Measurements from ENCODE around the gene LMAN2. TPM values are rescaled to one million over a fixed set of nuclear protein-coding genes. Genes with fewer than 3 reads are reported as not detected.

The LMAN2 gene
- total RNA-seq, 2 donors from 2014 or later = 136 to 150 TPM

DNA sequence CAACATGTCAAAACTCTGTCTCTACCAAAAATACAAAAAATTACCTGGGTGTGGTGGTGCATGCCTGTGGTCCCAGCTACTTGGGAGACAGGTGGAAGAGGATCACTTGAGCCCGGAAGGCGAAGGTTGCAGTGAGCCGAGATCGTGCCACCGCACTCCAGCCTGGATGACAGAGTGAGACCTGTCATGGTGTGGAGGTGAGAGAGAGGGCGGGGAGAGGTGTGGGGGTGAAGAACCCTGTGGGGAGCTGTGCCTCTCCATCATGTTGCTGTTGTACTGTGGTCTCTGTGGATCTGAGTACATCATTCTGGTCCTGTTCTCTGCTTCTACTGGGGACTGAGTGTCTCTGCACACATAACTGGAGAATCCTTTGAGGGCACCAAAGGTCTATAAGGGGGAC lies 21.4 kb upstream of the LMAN2 start:
- H3K27me3 Mint-ChIP-seq = no peaks in the 10 kb centered on the region
- ATAC-seq (peak in 1 of 2 donors; percentile 35), DNase-seq (ENCODE audit: low spot score) (no peak)
- H3K36me3 Mint-ChIP-seq = peaks cover 6% of the 10 kb centered on the region
- H3K4me3 Mint-ChIP-seq = no peak overlapping the region
- H3K4me1 Mint-ChIP-seq (ENCODE audit: low read depth in 2 of 2) = peaks cover 18 to 25% of the 10 kb centered on the region in 2 donors
- H3K27ac Mint-ChIP-seq = peak overlapping the region; percentile 53 to 78
- H3K9me3 Mint-ChIP-seq = no peaks in the 10 kb centered on the region

DNA sequence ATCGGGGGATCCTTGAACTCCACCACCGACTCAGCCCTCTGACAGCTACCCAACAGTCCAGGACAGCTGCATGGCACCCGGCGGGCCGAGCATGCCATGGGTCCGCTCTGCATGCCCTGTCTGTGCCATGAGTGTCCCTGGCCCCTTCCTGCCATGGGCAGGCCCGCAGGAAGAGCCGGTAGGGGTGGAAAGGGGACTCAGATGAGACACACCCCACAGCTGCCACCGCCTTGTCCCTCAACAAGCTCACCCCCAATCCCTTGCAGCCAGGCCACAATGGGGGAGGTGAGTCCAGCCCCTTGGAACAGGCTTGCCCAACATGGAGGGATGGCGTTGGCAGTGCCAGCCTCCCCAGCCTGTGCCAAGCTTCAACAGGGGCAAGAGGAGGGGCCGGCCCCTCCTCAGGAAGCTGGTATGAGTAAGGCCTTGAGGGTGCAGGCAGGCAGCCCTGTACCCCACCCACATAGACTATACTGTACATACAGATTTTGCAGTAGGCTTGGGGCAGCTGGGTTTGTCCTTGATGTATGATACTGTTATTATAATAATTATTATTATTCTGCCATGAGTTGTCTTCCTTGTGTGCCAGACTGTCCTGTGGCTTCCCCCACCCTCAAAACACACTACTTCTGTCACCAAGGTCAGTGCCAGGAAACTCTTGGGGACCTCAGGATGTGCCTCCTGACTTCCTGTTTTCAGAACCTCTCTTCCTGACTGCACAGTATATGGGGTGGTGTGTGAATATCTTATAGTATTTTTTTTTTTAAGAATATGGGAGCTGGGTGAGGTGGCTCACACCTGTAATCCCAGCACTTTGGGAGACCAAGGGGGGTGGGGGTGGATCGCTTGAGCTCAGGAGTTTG lies 20.8 kb upstream of the LMAN2 start:
- H3K9me3 Mint-ChIP-seq = no peaks in the 10 kb centered on the region
- DNase-seq (ENCODE audit: low spot score) = no peak

DNA sequence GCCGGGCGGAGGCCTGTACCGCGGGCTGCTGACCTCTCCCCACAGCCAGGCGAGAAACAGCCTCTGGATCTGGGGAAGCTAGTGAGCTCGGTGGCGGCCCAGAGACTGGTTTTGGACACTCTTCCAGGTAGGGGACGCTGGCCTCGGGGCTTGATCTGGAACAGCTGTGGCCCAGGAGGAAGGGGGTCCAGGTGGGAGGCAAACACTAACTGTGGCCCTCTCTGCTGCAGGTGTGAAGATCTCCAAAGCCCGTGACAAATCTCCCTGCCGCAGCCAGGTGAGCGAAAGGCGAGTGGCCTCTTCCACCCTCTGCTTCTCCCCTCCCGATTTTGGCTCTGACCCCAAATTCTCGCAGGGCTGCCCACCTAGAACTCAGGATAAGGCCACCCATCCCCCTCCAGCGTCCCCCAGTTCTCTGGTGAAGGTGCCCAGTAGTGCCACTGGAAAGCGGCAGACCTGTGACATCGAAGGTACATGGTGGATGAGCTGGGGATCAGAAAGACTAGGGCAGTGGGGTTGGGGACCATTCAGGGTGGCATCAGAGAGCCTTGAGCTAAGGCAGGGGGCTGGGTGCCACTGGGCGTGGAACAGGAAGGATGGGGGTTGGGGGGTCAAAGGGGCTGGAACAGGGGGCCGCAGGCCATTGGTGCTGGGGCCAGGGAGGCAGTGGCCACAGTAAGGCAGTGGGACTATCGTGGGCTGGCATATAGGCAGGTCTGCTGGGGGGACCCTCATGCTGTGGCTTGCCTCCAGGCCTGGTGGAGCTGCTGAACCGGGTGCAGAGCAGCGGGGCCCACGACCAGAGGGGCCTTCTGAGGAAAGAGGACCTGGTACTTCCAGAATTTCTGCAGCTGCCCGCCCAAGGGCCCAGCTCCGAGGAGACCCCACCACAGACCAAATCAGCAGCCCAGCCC lies 19.9 kb upstream of the LMAN2 start:
- H3K4me1 Mint-ChIP-seq (ENCODE audit: low read depth in 2 of 2) = peaks cover 18 to 25% of the 10 kb centered on the region in 2 donors
- no peak overlapping the region for H3K4me3 Mint-ChIP-seq
- no peak for ATAC-seq
- H3K27me3 Mint-ChIP-seq = no peaks in the 10 kb centered on the region
- H3K36me3 Mint-ChIP-seq = peaks cover 6% of the 10 kb centered on the region
- DNase-seq (ENCODE audit: low spot score) = no peak
- H3K9me3 Mint-ChIP-seq = no peaks in the 10 kb centered on the region
- peak overlapping the region in 1 of 2 donors; percentile 53 for H3K27ac Mint-ChIP-seq

More for the DNA sequence above, 20.8 kb upstream of the LMAN2 start:
- peak in 1 of 2 donors; percentile 71 for ATAC-seq
- Mint-ChIP-seq H3K36me3 (peaks cover 6% of the 10 kb centered on the region), H3K27ac (peak overlapping the region; percentile 53 to 78), H3K4me3 (peak overlapping the region; percentile 24), H3K27me3 (no peaks in the 10 kb centered on the region), H3K4me1 (ENCODE audit: low read depth in 2 of 2) (peaks cover 18 to 25% of the 10 kb centered on the region in 2 donors)

DNA sequence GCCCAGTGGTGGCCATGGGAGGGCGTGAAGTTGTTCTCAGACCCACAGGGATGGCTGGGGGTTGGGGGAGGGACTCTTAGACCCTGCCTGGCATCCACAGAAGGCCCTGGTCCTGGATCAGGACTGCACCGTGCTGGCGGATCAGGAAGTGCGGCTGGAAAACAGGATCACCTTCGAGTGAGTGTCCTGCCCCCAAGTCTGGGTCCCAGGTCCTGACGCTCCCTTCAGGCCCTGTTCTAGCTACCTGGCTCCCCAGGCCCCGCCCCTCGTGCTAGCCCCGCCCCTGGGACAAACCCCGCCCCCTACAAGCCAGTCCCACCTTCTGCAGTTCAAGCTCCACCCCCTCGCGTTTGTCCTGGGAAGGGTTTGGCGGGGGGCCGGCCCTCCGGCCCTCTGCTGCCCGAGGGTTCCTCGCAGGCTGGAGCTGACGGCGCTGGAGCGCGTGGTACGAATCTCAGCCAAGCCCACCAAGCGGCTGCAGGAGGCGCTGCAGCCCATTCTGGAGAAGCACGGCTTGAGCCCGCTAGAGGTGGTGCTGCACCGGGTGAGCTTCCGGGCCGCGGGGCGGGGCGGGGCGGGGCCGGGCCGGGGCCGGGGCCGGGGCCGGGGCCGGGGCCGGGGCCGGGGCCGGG lies 19.1 kb upstream of the LMAN2 start:
- DNase-seq (ENCODE audit: low spot score) (peak; percentile 71), ATAC-seq (peak in 1 of 2 donors; percentile 91)
- Mint-ChIP-seq H3K27me3 (no peaks in the 10 kb centered on the region), H3K9me3 (no peaks in the 10 kb centered on the region), H3K36me3 (peaks cover 6% of the 10 kb centered on the region), H3K4me3 (no peak overlapping the region), H3K27ac (no peak overlapping the region), H3K4me1 (ENCODE audit: low read depth in 2 of 2) (peaks cover 20 to 27% of the 10 kb centered on the region in 2 donors)

GRCh38 chr5:177369645-177370440 lies 18.4 kb upstream of the LMAN2 start:
- Mint-ChIP-seq H3K4me3 (no peak overlapping the region), H3K36me3 (peaks cover 6% of the 10 kb centered on the region), H3K27ac (peak overlapping the region; percentile 62 to 76), H3K9me3 (no peaks in the 10 kb centered on the region), H3K4me1 (ENCODE audit: low read depth in 2 of 2) (peaks cover 22 to 33% of the 10 kb centered on the region in 2 donors), H3K27me3 (no peaks in the 10 kb centered on the region)
- DNase-seq (ENCODE audit: low spot score) (no peak), ATAC-seq (no peak)

DNA sequence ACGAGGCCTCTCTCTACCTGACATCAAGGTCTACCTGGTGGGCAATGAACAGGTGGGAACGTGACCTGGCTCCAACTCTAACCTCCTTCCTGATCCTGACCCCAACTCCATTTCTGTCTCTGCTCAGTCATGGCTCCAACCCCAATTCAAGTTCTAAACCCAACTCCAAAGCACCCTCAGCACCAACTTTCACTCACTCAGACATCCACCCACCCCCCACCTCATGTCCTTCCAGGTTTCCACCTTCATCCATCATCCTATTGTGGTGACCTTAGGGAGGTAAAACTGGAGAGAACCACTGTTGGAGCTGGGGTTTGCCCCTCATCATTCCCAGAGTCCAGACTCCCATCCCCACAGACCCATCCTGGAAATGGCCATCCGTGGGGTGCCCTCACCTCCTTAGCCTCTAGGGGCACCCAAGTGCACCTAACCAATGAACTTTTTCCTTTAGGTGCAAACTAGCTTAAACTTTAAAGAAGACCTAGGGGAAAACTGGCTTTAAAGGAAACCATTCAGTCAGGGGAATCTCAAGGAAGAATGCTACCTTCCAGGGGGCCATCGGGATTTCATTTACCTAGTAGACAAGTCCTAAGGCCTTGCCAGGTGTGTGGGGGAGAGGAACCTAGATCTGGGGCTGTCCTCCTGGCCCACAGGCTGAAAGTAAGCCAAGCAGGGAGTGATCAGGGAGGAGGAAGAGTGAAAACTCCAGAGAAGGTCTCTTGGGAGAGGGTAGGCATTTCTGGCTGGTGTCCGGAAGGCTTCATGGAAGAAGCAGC lies 17.6 kb upstream of the LMAN2 start:
- no peaks in the 10 kb centered on the region for H3K9me3 Mint-ChIP-seq
- H3K27ac Mint-ChIP-seq = peak overlapping the region; percentile 62 to 76
- peaks cover 6% of the 10 kb centered on the region for H3K36me3 Mint-ChIP-seq
- peaks cover 30 to 40% of the 10 kb centered on the region in 2 donors for H3K4me1 Mint-ChIP-seq (ENCODE audit: low read depth in 2 of 2)
- H3K27me3 Mint-ChIP-seq = no peaks in the 10 kb centered on the region
- H3K4me3 Mint-ChIP-seq = no peak overlapping the region
- ATAC-seq (no peak), DNase-seq (ENCODE audit: low spot score) (no peak)

DNA sequence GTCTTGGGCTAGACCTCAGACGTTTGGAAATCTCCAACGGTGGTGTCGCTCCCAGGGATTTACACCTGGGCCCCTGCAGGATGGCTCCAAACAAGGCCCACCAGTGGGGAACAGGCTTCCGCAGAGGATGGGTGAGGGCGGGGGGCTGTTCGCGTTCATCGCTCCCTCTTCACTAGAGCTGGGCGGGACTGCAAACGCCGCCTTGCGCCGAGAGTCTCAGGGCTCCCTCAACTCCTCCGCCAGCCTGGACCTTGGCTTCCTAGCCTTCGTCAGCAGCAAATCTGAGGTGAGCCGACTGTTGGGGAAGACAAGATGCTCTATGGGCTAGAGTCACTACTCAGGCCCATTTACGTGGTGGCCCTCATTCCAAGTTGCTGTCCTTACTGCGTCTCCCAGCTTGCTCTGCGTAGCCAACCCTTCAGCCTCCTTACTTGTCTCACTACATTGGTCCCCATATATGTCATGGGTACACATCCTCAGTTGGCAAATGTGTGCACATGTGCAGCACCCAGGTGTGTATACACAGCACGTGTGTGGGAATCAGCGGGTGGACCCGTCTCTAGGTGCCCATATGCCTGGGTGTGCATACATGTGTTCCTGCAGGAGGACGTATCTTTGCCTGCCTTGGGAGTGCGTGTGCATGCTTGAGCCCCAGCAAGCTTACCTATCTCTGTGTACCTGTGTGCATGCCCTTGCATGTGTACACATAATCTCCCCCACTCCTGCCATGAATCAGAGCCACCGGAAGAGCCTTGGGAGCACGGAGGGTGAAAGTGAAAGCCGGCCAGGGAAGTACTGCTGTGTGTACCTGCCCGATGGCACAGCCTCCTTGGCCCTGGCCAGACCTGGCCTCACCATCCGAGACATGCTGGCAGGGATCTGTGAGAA lies 16.8 kb upstream of the LMAN2 start:
- no peak for DNase-seq (ENCODE audit: low spot score)
- no peak overlapping the region for H3K4me3 Mint-ChIP-seq
- H3K27me3 Mint-ChIP-seq = no peaks in the 10 kb centered on the region
- H3K36me3 Mint-ChIP-seq = peaks cover 6% of the 10 kb centered on the region
- H3K27ac Mint-ChIP-seq = peak overlapping the region in 1 of 2 donors; percentile 76
- no peak for ATAC-seq
- peaks cover 38 to 42% of the 10 kb centered on the region in 2 donors for H3K4me1 Mint-ChIP-seq (ENCODE audit: low read depth in 2 of 2)
- H3K9me3 Mint-ChIP-seq = no peaks in the 10 kb centered on the region

DNA sequence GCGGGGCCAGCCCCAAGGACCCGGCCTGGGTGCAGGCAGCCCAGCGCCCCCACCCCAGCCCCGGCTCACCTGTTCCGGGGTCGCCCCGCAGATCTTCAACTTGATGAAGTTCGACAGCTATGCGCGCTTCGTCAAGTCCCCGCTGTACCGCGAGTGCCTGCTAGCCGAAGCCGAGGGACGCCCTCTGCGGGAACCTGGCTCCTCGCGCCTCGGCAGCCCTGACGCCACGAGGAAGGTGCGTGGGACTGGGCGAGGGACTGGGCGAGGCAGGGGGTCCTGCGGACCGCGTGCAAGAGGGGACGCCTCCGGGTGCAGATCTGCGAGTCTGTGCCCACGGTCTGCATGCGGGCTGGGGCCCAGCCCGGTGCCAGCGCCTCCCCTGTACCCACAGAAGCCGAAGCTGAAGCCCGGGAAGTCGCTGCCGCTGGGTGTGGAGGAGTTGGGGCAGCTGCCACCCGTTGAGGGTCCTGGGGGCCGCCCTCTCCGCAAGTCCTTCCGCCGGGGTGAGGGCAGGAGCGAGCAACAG lies 15.9 kb upstream of the LMAN2 start:
- DNase-seq (ENCODE audit: low spot score) = no peak
- no peak for ATAC-seq
- no peak overlapping the region for H3K27ac Mint-ChIP-seq
- no peaks in the 10 kb centered on the region for H3K27me3 Mint-ChIP-seq
- peaks cover 6% of the 10 kb centered on the region for H3K36me3 Mint-ChIP-seq
- H3K4me1 Mint-ChIP-seq (ENCODE audit: low read depth in 2 of 2) = peaks cover 38 to 44% of the 10 kb centered on the region in 2 donors
- no peaks in the 10 kb centered on the region for H3K9me3 Mint-ChIP-seq
- no peak overlapping the region for H3K4me3 Mint-ChIP-seq

DNA sequence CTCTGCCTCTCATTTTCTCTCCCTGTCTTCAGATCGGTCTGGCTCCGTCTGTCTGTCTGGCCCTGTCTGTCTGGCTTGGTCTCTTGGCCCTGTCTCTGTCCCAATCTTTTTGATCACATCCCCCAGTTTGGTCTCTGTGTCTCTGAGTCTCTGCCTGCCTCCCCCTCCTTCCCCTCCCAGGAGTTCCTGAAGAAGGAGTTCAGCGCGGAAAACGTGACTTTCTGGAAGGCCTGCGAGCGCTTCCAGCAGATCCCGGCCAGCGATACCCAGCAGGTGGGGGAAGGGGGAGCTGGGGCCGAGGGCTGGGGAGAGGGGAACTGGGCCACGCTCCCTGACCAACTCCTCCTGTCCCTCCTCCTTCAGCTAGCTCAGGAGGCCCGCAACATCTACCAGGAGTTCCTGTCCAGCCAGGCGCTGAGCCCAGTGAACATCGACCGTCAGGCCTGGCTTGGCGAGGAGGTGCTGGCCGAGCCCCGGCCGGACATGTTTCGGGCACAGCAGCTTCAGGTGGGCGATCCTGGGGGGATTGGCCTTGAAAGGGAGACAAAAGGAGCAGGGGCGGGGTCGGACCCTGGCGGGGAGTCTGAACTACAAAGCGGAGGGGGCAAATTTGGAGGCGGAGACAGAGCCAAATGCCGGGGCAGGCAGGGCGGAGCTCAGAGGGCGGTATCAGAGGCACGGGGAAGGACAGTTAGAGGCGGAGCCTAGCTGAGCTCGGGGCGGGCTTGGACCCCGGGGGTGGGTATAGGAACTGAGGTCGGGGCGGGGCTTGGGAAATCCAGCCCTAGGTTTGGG lies 15.3 kb upstream of the LMAN2 start:
- Mint-ChIP-seq H3K36me3 (peaks cover 6% of the 10 kb centered on the region), H3K4me1 (ENCODE audit: low read depth in 2 of 2) (peaks cover 42 to 50% of the 10 kb centered on the region in 2 donors), H3K27me3 (no peaks in the 10 kb centered on the region), H3K4me3 (no peak overlapping the region), H3K27ac (no peak overlapping the region), H3K9me3 (no peaks in the 10 kb centered on the region)
- no peak for DNase-seq (ENCODE audit: low spot score)
- ATAC-seq = no peak

GRCh38 chr5:177365845-177366527 lies 14.5 kb upstream of the LMAN2 start:
- no peaks in the 10 kb centered on the region for H3K9me3 Mint-ChIP-seq
- no peaks in the 10 kb centered on the region for H3K27me3 Mint-ChIP-seq
- peaks cover 44 to 48% of the 10 kb centered on the region in 2 donors for H3K4me1 Mint-ChIP-seq (ENCODE audit: low read depth in 2 of 2)
- no peak for DNase-seq (ENCODE audit: low spot score)
- H3K27ac Mint-ChIP-seq = no peak overlapping the region
- no peak overlapping the region for H3K4me3 Mint-ChIP-seq
- ATAC-seq = no peak
- peaks cover 6% of the 10 kb centered on the region for H3K36me3 Mint-ChIP-seq
